A549 (cell line): ENCODE measurements around the gene DEFB119.

ENCODE experiments used
- JUN ChIP-seq, 2 experiments: fragments of >200 bp; sonication (Bioruptor Twin); formaldehyde crosslinking; IDR thresholded peaks; 2 replicates in 1 of 2; 3 replicates in 1 of 2; pipeline ENCODE4 v1.6.1; 2016 to 2017
- TF ChIP-seq, protein P1 (sequence below): fragments of >200 bp; sonication (Bioruptor Twin); formaldehyde crosslinking; IDR thresholded peaks from 3 replicates; pipeline ENCODE4 v1.5.1; 2016
- TF ChIP-seq, protein P2 (sequence below): fragments of 200-600 bp; sonication (generic); IDR thresholded peaks from 2 replicates; pipeline ENCODE4 v1.6.1; 2016; ENCODE audit warnings: antibody characterized with exemption, mild to moderate bottlenecking, moderate library complexity
- TF ChIP-seq, protein P3 (sequence below): IDR thresholded peaks from 2 replicates; pipeline ENCODE4 v1.6.1; 2012

GRCh38 chr20:31394900-31395299 lies 4.5 kb upstream of the DEFB119 start:
- TF ChIP-seq JUN (IDR thresholded peaks at IDR 0.05): no peak
- TF ChIP-seq, protein P1, sequence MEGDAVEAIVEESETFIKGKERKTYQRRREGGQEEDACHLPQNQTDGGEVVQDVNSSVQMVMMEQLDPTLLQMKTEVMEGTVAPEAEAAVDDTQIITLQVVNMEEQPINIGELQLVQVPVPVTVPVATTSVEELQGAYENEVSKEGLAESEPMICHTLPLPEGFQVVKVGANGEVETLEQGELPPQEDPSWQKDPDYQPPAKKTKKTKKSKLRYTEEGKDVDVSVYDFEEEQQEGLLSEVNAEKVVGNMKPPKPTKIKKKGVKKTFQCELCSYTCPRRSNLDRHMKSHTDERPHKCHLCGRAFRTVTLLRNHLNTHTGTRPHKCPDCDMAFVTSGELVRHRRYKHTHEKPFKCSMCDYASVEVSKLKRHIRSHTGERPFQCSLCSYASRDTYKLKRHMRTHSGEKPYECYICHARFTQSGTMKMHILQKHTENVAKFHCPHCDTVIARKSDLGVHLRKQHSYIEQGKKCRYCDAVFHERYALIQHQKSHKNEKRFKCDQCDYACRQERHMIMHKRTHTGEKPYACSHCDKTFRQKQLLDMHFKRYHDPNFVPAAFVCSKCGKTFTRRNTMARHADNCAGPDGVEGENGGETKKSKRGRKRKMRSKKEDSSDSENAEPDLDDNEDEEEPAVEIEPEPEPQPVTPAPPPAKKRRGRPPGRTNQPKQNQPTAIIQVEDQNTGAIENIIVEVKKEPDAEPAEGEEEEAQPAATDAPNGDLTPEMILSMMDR: no peak
- TF ChIP-seq, protein P2, sequence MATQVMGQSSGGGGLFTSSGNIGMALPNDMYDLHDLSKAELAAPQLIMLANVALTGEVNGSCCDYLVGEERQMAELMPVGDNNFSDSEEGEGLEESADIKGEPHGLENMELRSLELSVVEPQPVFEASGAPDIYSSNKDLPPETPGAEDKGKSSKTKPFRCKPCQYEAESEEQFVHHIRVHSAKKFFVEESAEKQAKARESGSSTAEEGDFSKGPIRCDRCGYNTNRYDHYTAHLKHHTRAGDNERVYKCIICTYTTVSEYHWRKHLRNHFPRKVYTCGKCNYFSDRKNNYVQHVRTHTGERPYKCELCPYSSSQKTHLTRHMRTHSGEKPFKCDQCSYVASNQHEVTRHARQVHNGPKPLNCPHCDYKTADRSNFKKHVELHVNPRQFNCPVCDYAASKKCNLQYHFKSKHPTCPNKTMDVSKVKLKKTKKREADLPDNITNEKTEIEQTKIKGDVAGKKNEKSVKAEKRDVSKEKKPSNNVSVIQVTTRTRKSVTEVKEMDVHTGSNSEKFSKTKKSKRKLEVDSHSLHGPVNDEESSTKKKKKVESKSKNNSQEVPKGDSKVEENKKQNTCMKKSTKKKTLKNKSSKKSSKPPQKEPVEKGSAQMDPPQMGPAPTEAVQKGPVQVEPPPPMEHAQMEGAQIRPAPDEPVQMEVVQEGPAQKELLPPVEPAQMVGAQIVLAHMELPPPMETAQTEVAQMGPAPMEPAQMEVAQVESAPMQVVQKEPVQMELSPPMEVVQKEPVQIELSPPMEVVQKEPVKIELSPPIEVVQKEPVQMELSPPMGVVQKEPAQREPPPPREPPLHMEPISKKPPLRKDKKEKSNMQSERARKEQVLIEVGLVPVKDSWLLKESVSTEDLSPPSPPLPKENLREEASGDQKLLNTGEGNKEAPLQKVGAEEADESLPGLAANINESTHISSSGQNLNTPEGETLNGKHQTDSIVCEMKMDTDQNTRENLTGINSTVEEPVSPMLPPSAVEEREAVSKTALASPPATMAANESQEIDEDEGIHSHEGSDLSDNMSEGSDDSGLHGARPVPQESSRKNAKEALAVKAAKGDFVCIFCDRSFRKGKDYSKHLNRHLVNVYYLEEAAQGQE: no peak
- TF ChIP-seq, protein P3, sequence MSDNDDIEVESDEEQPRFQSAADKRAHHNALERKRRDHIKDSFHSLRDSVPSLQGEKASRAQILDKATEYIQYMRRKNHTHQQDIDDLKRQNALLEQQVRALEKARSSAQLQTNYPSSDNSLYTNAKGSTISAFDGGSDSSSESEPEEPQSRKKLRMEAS: no peak
